Measurements from ENCODE around the gene NUTM2D.
"Not testable (repeated sequence)": the region's sequence is repeated elsewhere in the genome, so short reads cannot be mapped to it uniquely, and the experiment has no call there.

- TF ChIP-seq CTCF (tag by site-specific recombination; IDR thresholded peaks at IDR 0.05); REST (tag by site-specific recombination; IDR thresholded peaks at IDR 0.05); SCRT1 (tag by site-specific recombination; IDR thresholded peaks at IDR 0.05; ENCODE audit: borderline replicate concordance); ZNF571 (tag by site-specific recombination; IDR thresholded peaks at IDR 0.05); YY1 (tag by site-specific recombination; IDR thresholded peaks at IDR 0.05); ZNF148 (tag by site-specific recombination; IDR thresholded peaks at IDR 0.05; ENCODE audit: borderline replicate concordance); ATF2 (tag by site-specific recombination; IDR thresholded peaks at IDR 0.05; ENCODE audit: low read depth); ZNF548 (tag by site-specific recombination; IDR thresholded peaks at IDR 0.05); ZNF175 (tag by site-specific recombination; IDR thresholded peaks at IDR 0.05): not testable (repeated sequence)
Measured at GRCh38 chr10:87332687-87333086, 24.9 kb upstream of the NUTM2D start.
